HFFc6 (cell line): ENCODE measurements around the gene SUCLG2. TPM values are rescaled to one million over a fixed set of nuclear protein-coding genes. Genes with fewer than 3 reads are reported as not detected.

ENCODE experiments used
- DNase-seq: peaks from one replicate; pipeline ENCODE4 v3.0.0-alpha.2; 2018
- H3K27ac Mint-ChIP-seq: 2 replicates; pipeline ENCODE4 v1.8.0; 2020; ENCODE audit warnings: mild to moderate bottlenecking, mixed read lengths
- H3K27me3 Mint-ChIP-seq: 2 replicates; pipeline ENCODE4 v1.8.0; 2021; ENCODE audit warnings: mild to moderate bottlenecking, moderate library complexity, mixed read lengths; ENCODE audit not compliant: insufficient read depth
- H3K36me3 Mint-ChIP-seq: 2 replicates; pipeline ENCODE4 v1.8.0; 2021; ENCODE audit warnings: low read depth, mixed read lengths
- H3K4me1 Mint-ChIP-seq: 2 replicates; pipeline ENCODE4 v1.8.0; 2020; ENCODE audit warnings: low read depth, mixed read lengths
- H3K4me3 Mint-ChIP-seq: 2 replicates; pipeline ENCODE4 v1.8.0; 2020; ENCODE audit warnings: mild to moderate bottlenecking, moderate library complexity, mixed read lengths
- H3K9me3 Mint-ChIP-seq: 2 replicates; pipeline ENCODE4 v1.8.0; 2020; ENCODE audit warnings: mild to moderate bottlenecking, mixed read lengths
- total RNA-seq, 6 experiments: library from RNA; stranded (reverse); fragmentation: NEBNext Ultra II Directional; extraction: Animal tissue kit (Norgen Biotek cat#: 25700); gene quantifications; 2 replicates in 1 of 6; 3 replicates in 5 of 6; pipeline ENCODE4 v1.2.3, GENCODE V29; 2021
- TF ChIP-seq, protein P1 (sequence below): fragments of 200-600 bp; sonication (generic); IDR thresholded peaks from 2 replicates; pipeline ENCODE4 v1.5.0; 2021; ENCODE audit warnings: antibody characterized with exemption, mild to moderate bottlenecking

The SUCLG2 gene
- total RNA-seq, 6 experiments from 2014 or later, result 50.2 to 81.4 (median 75.2) TPM

DNA sequence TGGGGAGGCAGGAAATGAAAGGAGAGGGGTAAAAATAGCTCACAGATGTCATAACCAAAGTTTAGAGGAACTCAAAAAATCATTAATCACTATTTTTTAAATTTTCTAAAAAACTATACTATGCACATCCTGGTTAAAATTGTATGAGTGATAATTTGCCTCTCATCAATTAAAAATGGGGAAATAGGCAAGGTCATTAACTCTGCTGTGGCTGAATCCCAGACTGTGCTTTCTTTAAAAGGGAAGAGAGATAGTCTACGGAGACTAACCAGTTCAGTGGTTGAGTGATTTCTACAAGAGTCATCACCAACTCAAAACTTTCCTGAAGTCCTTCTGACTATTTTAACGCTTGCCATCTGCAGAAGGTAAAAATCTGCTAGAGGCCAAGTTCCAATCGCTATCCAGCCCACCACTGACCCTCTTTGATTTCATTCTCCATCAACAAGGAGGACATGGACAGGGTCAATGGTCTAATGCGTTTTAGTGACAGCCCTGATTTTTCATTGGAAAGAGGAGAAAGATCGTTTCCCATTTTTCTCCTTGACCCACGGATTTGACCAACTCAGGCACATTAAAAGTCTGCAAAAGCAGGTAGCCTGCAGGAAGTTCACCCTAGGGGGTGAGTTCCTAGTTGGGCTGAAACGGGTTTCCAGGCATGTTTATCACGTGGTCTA lies 850 bp downstream of the SUCLG2 start:
- no peak for DNase-seq
- TF ChIP-seq, protein P1, sequence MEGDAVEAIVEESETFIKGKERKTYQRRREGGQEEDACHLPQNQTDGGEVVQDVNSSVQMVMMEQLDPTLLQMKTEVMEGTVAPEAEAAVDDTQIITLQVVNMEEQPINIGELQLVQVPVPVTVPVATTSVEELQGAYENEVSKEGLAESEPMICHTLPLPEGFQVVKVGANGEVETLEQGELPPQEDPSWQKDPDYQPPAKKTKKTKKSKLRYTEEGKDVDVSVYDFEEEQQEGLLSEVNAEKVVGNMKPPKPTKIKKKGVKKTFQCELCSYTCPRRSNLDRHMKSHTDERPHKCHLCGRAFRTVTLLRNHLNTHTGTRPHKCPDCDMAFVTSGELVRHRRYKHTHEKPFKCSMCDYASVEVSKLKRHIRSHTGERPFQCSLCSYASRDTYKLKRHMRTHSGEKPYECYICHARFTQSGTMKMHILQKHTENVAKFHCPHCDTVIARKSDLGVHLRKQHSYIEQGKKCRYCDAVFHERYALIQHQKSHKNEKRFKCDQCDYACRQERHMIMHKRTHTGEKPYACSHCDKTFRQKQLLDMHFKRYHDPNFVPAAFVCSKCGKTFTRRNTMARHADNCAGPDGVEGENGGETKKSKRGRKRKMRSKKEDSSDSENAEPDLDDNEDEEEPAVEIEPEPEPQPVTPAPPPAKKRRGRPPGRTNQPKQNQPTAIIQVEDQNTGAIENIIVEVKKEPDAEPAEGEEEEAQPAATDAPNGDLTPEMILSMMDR, result no peak
- no peaks in the 10 kb centered on the region; the same call in 1 of the 2 replicates for H3K27me3 Mint-ChIP-seq
- H3K9me3 Mint-ChIP-seq, result no peaks in the 10 kb centered on the region
- peak overlapping the region; percentile 92 for H3K27ac Mint-ChIP-seq
- H3K36me3 Mint-ChIP-seq, result peaks cover 45% of the 10 kb centered on the region
- H3K4me1 Mint-ChIP-seq, result peaks cover 58% of the 10 kb centered on the region
- H3K4me3 Mint-ChIP-seq, result peak overlapping the region; percentile 89

GRCh38 chr3:67650084-67650483 lies 4.3 kb downstream of the SUCLG2 start:
- TF ChIP-seq, protein P1, result no peak
- Mint-ChIP-seq H3K27ac (peak overlapping the region; percentile 75; the same call in 1 of the 2 replicates), H3K4me3 (no peak overlapping the region), H3K4me1 (peaks cover 86% of the 10 kb centered on the region), H3K27me3 (peaks cover 2% of the 10 kb centered on the region; the same call in 1 of the 2 replicates), H3K9me3 (peaks cover 8% of the 10 kb centered on the region; the same call in 1 of the 2 replicates), H3K36me3 (peaks cover 48% of the 10 kb centered on the region)
- no peak for DNase-seq

- Mint-ChIP-seq H3K9me3 (peaks cover 8% of the 10 kb centered on the region; the same call in 1 of the 2 replicates), H3K4me3 (peak overlapping the region; percentile 1; the same call in 1 of the 2 replicates), H3K27ac (peak overlapping the region; percentile 75), H3K36me3 (peaks cover 51% of the 10 kb centered on the region), H3K4me1 (peaks cover 86% of the 10 kb centered on the region), H3K27me3 (peaks cover 2% of the 10 kb centered on the region; the same call in 1 of the 2 replicates)
- DNase-seq, result no peak
- TF ChIP-seq, protein P1, result no peak
These were observed 4.7 kb downstream of the SUCLG2 start for GRCh38 chr3:67649681-67650080.

GRCh38 chr3:67648701-67649100 lies 5.7 kb downstream of the SUCLG2 start:
- H3K4me1 Mint-ChIP-seq, result peaks cover 93% of the 10 kb centered on the region
- no peak for DNase-seq

GRCh38 chr3:67648229-67648628 lies 6.2 kb downstream of the SUCLG2 start:
- peaks cover 88% of the 10 kb centered on the region for H3K4me1 Mint-ChIP-seq
- DNase-seq, result no peak
- TF ChIP-seq, protein P1, result no peak
- H3K27me3 Mint-ChIP-seq, result peaks cover 2% of the 10 kb centered on the region; the same call in 1 of the 2 replicates
- peaks cover 65% of the 10 kb centered on the region for H3K36me3 Mint-ChIP-seq
- H3K9me3 Mint-ChIP-seq, result peaks cover 8% of the 10 kb centered on the region; the same call in 1 of the 2 replicates
- peak overlapping the region; percentile 94 for H3K27ac Mint-ChIP-seq
- H3K4me3 Mint-ChIP-seq, result peak overlapping the region; percentile 58

More at GRCh38 chr3:67648701-67649100, 5.7 kb downstream of the SUCLG2 start:
- H3K27me3 Mint-ChIP-seq, result peaks cover 2% of the 10 kb centered on the region; the same call in 1 of the 2 replicates
- TF ChIP-seq, protein P1, result no peak
- peak overlapping the region; percentile 94 for H3K27ac Mint-ChIP-seq
- H3K36me3 Mint-ChIP-seq, result peaks cover 61% of the 10 kb centered on the region
- H3K9me3 Mint-ChIP-seq, result peaks cover 8% of the 10 kb centered on the region; the same call in 1 of the 2 replicates
- peak overlapping the region; percentile 4; the same call in 1 of the 2 replicates for H3K4me3 Mint-ChIP-seq
